ENCODE data around the gene TAS1R3. TPM values are rescaled to one million over a fixed set of nuclear protein-coding genes. Genes with fewer than 3 reads are reported as not detected.

The TAS1R3 gene
- total RNA-seq, result 0.16 and 0.17 TPM in 2 replicates

DNA sequence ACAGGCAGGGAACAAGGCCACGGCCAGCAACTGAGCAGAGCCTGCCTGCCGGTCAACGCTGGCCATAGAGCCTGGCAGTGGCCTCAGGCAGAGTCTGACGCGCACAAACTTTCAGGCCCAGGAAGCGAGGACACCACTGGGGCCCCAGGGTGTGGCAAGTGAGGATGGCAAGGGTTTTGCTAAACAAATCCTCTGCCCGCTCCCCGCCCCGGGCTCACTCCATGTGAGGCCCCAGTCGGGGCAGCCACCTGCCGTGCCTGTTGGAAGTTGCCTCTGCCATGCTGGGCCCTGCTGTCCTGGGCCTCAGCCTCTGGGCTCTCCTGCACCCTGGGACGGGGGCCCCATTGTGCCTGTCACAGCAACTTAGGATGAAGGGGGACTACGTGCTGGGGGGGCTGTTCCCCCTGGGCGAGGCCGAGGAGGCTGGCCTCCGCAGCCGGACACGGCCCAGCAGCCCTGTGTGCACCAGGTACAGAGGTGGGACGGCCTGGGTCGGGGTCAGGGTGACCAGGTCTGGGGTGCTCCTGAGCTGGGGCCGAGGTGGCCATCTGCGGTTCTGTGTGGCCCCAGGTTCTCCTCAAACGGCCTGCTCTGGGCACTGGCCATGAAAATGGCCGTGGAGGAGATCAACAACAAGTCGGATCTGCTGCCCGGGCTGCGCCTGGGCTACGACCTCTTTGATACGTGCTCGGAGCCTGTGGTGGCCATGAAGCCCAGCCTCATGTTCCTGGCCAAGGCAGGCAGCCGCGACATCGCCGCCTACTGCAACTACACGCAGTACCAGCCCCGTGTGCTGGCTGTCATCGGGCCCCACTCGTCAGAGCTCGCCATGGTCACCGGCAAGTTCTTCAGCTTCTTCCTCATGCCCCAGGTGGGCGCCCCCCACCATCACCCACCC is at the start of gene TAS1R3:
TSS of gene TAS1R3 (plus strand) at position 213 of the 898 bp plus-strand sequence. CDS start at position 279, 66 bp downstream.

DNA sequence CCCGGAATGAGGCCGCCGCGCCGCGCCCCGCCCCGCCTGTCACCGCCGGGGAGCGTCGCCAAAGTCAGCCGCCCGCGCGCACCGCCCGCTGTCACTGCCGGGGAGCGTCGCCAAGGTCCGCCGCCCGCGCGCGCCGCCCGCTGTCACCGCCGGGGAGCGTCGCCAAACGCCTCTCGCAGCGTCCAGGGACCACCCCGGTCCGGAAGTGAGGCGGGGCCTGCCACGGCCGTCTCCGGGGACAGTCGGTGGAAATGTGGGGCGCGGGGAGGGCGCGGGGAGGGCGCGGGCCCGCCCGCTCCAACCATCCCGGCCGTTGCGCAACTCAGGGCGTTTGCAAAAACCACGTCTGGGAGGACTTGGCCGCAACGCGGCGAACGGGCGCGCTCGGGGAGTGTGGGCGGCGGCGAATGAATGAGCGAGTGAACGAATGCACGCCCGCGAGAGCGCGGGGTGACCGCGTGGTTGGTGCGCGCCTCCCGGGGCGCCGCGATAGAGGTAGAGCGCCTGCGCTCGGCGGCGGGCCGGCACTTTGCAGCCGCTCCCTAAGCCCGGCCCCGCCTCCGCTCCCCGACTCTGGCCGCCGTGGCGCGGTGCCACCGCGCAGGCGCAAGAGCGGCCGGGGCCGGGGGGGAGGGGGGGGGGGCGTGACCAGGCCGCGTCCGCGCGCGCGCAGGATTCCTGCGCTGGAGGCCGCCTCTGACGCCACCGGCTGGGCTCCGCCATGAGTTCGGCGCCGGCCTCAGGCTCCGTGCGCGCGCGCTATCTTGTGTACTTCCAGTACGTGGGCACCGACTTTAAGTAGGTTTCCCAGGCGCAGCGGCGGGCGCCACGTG is 22.9 kb upstream of the TAS1R3 start, which contains the start of the genes ACAP3 and PUSL1:
TSS of gene ACAP3 (minus strand) at position 8 of the 833 bp plus-strand sequence. CDS start 115 bp downstream, outside the sequence.
TSS of gene PUSL1 (plus strand) at position 675 of the 833 bp plus-strand sequence. CDS start at position 722, 47 bp downstream.

DNA sequence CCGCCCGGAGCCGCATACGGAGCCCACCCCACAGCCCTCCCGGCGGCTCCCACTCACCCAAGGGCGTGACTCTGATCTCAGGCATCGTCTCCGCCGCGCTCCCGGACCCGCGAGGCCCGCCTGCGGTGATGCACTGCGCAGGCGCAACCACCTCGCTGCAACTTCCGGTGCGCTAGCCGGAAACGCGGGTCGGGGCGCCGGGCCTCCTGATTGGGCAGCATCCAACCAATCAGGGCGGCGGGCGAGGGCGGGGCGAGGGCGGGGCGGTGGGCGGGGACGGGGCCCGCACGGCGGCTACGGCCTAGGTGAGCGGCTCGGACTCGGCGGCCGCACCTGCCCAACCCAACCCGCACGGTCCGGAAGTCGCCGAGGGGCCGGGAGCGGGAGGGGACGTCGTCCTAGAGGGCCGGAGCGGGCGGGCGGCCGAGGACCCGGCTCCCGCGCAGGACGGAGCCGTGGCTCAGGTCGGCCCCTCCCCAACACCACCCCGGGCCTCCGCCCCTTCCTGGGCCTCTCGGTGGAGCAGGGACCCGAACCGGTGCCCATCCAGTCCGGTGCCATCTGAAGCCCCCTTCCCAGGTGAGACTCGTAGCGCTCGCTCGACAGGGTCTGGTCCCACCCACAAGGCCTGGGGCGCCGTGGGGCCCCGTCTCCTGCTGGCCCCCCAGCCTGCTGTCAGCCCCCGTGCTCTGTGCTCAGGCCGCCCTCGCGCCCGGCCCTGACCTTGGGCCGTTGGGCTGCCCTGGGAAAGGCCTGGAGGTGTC is 6.4 kb upstream of the TAS1R3 start, which contains the start of the genes CPTP and INTS11:
TSS of gene CPTP (plus strand) at position 279 of the 764 bp plus-strand sequence. CDS start 2,109 bp downstream, outside the sequence.
TSS of gene INTS11 (minus strand) at position 137 of the 764 bp plus-strand sequence. CDS start at position 85, 52 bp downstream.

DNA sequence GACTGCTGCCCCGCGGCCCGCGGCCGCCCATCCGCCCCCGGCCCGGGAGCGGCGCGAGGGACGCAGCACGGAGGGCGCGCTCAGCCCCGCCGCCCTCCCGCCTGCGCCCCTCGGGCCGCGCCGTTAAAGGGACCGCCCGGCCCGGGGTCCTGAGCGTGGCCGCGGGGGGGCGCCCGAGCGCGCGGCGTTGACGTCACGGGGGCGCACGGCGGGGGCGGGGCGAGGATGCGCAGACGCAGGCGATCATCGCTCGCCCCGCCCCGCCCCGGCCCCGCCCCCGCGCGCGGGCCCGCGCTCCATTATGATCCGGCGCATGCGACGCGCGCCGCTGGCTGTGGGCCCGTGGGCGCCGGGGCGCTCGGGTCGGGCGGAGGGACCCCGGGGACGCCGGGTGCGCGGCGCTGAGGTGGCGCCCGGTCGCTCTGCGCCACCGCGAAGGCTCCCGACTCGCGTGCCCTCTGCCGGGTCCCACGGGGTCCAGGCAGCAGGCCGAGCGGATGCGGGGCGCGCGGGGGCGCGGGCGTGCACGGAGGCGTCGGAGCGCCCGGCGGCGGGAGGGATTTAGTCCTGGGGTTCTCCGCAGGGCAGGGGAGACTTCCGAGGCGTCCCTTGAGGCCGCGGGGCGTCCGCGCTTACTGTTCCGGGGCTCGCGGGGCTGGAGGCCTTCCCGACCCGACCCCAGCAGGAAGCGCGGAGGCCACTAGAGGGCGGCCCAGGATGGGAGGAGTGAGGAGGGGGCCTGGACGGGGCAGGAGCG is 18.4 kb downstream of the TAS1R3 start, which contains the start of gene DVL1:
TSS of gene DVL1 (minus strand) at position 163 of the 757 bp plus-strand sequence. CDS start 353 bp downstream, outside the sequence.

DNA sequence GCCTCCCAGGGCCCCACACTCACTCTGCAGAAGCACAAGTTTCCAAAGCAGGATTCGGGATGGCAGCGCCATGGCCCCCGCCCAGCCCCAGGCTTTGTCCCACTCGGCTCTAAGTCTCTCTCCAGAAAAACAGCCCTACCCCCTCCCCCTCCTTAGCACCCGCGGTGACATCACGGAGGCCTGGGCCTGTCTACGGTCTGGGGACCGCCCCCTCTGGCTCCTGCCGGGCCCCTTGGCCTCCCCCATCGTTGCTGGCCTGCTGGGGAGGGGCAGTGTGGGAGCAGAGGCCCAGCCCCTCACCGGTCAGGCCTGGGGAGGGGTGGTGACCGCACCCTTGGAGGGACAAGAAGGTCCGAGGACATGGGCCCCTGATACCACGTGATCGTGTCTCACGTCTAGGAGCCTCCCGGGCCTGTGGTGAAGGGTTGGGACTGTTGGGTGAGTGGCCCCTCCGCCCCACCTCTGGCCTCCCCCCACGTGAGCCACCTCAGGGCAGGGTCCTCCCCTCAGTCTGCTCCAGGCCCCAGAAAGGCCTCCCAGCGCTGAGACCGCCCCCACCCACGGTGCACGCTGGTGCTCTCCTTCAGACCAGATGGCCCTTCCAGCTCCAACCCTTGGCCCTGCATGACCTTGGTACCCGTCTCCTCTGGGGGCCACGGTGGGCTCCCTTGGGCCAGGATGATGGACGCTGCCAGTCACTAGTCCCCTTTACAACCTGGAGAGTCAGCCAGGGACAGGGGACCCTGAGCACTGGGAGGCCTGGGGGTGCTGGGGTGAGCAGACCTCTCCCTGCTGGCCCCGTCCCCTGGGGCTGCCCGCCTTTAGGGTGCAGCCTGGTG is 27.6 kb downstream of the TAS1R3 start, which contains the start of gene MXRA8:
TSS of gene MXRA8 (minus strand) at position 123 of the 839 bp plus-strand sequence. CDS start at position 72, 51 bp downstream.

DNA sequence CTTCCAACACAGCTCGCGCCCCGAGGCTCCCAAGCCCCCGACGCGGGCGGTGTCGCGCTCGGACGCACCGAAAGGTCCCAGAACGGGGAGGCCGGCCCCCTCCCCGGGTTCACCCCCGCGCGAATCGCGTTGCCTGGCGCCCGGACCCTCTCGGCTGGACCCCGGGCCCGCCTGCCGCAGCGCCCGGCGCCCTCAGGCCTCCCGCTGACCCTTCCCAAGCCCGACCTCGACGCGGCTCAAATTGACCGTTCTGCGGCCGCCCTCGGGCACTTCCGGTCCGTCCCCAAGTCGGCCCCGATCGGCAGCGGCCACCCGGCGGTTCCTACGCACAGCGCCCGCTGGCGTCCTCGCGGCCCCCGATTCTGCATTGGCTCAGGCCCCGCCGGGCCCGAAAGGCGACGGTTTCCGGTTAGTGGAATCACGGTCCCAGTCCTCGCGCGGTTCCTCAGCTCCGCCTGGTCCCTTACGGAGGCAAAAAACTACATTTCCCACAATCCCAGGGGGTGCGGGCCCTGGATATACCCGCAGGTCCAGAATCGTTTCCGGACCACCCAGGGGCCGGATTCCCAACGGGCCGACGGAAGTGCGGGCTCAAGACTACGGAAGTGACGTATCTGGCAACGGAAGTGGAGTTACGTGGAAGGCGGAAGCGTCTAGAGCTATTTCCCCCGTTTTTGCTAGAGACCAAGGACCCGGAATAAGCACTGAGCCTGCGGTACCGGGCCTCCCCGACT is 44.0 kb downstream of the TAS1R3 start, which contains the start of gene AURKAIP1:
TSS of gene AURKAIP1 (minus strand) at position 279 of the 734 bp plus-strand sequence. CDS start 451 bp downstream, outside the sequence.

Other genes with a start within 250 kb of the TAS1R3 start
- gene C1orf159, start 215.2 kb upstream of the TAS1R3 start, total RNA-seq, result 2.1 and 3.2 TPM in 2 replicates
- gene TTLL10, start 157.4 kb upstream of the TAS1R3 start, total RNA-seq, result not detected in 2 replicates
- 0.34 and 0.79 TPM in 2 replicates for gene TNFRSF18, start 124.7 kb upstream of the TAS1R3 start, total RNA-seq
- under 0.01 TPM in 1 of 2 replicates, not detected in the other for gene TNFRSF4, start 117.1 kb upstream of the TAS1R3 start, total RNA-seq
- 136 and 144 TPM in 2 replicates for gene SDF4, start 99.3 kb upstream of the TAS1R3 start, total RNA-seq
- 10.1 and 14.0 TPM in 2 replicates for gene B3GALT6, start 99.0 kb upstream of the TAS1R3 start, total RNA-seq
- gene C1QTNF12, start 84.6 kb upstream of the TAS1R3 start, total RNA-seq, result 2.1 and 2.8 TPM in 2 replicates
- gene UBE2J2, start 57.4 kb upstream of the TAS1R3 start, total RNA-seq, result 23.4 and 30.9 TPM in 2 replicates
- gene SCNN1D, start 50.8 kb upstream of the TAS1R3 start, total RNA-seq, result 1.2 and 1.3 TPM in 2 replicates
- 66.0 and 87.7 TPM in 2 replicates for gene ACAP3, start 23.4 kb upstream of the TAS1R3 start, total RNA-seq
- 9.6 and 9.9 TPM in 2 replicates for gene PUSL1, start 22.7 kb upstream of the TAS1R3 start, total RNA-seq
- gene INTS11, start 6.6 kb upstream of the TAS1R3 start, total RNA-seq, result 56.0 and 74.6 TPM in 2 replicates
- 4.1 and 6.8 TPM in 2 replicates for gene CPTP, start 6.5 kb upstream of the TAS1R3 start, total RNA-seq
- 67.0 and 107 TPM in 2 replicates for gene DVL1, start 18.1 kb downstream of the TAS1R3 start, total RNA-seq
- gene MXRA8, start 27.3 kb downstream of the TAS1R3 start, total RNA-seq, result 273 and 326 TPM in 2 replicates
- gene AURKAIP1, start 43.9 kb downstream of the TAS1R3 start, total RNA-seq, result 53.0 and 102 TPM in 2 replicates
- 115 and 141 TPM in 2 replicates for gene CCNL2, start 68.1 kb downstream of the TAS1R3 start, total RNA-seq
- 86.0 and 91.9 TPM in 2 replicates for gene MRPL20, start 76.0 kb downstream of the TAS1R3 start, total RNA-seq
- 1.1 and 1.9 TPM in 2 replicates for gene ANKRD65, start 90.0 kb downstream of the TAS1R3 start, total RNA-seq
- gene VWA1, start 104.4 kb downstream of the TAS1R3 start, total RNA-seq, result 3.4 and 3.9 TPM in 2 replicates
- under 0.01 TPM in 1 of 2 replicates, not detected in the other for gene ATAD3C, start 118.4 kb downstream of the TAS1R3 start, total RNA-seq
- 11.7 and 19.3 TPM in 2 replicates for gene ATAD3B, start 140.5 kb downstream of the TAS1R3 start, total RNA-seq
- 17.4 and 19.5 TPM in 2 replicates for gene ATAD3A, start 180.9 kb downstream of the TAS1R3 start, total RNA-seq
- 3.7 and 5.4 TPM in 2 replicates for gene TMEM240, start 209.3 kb downstream of the TAS1R3 start, total RNA-seq
- 35.8 and 43.0 TPM in 2 replicates for gene SSU72, start 243.6 kb downstream of the TAS1R3 start, total RNA-seq

All from bronchial smooth muscle cell (primary cell).